ENCODE data around the gene ZNF691. TPM values are rescaled to one million over a fixed set of nuclear protein-coding genes. Genes with fewer than 3 reads are reported as not detected.
"Not testable (repeated sequence)": the region's sequence is repeated elsewhere in the genome, so short reads cannot be mapped to it uniquely, and the experiment has no call there.

The ZNF691 gene
- total and polyA plus RNA-seq, 4 donors = 6.6 to 14.5 (median 8.3) TPM

DNA sequence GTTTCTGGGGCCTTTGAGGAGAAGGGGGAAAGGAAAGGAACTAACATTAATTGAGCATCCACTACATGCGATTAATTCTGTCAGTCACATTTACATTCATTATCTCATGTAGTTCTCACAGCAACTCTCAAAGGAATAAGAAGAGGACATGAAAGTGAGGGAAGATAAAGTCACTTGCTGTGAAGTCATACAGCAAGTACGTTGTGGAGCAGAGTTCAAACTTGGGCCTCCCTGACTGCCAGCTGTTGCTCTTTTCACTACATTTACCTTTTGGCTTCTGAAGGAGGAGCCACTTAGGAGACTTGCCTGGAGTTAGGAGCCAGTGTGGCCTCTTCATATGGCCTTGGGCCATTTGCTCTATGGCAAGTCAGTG lies 6.2 kb downstream of the ZNF691 start:
- 49 to 71% methylated on average over 2 of the region's 2 CpGs for WGBS, 2 donors
- ATAC-seq (ENCODE audit: insufficient read depth, low FRiP score) (no peak), DNase-seq (no peak)
- Histone ChIP-seq H3K27me3 (ENCODE audit: control insufficient read depth in 3 of 3, insufficient read depth in 3 of 3, low read length in 2 of 3) (no peaks in the 10 kb centered on the region), H3K4me3 (no peak overlapping the region), H3K4me1 (ENCODE audit: control insufficient read depth in 5 of 5, insufficient read depth in 5 of 5, low read length in 5 of 5) (peaks cover 0 to 5% (median 4%) of the 10 kb centered on the region in 5 donors), H3K36me3 (ENCODE audit: control insufficient read depth in 4 of 4, insufficient read depth in 4 of 4, low read length in 4 of 4) (peaks cover 9 to 25% (median 16%) of the 10 kb centered on the region in 4 donors), H3K9ac (ENCODE audit: insufficient read depth in 1 of 2, low read length in 2 of 2) (no peak overlapping the region), H3K9me3 (ENCODE audit: control insufficient read depth in 4 of 4, insufficient read depth in 3 of 4, low read length in 3 of 4) (peaks cover 0 to 9% (median 0%) of the 10 kb centered on the region in 4 donors), H3K27ac (ENCODE audit: low read depth in 1 of 2, low read length in 1 of 2) (no peak overlapping the region)
- TF ChIP-seq CTCF (IDR thresholded peaks at IDR 0.05; ENCODE audit: control extremely low read depth, extremely low read depth) = no peak

DNA sequence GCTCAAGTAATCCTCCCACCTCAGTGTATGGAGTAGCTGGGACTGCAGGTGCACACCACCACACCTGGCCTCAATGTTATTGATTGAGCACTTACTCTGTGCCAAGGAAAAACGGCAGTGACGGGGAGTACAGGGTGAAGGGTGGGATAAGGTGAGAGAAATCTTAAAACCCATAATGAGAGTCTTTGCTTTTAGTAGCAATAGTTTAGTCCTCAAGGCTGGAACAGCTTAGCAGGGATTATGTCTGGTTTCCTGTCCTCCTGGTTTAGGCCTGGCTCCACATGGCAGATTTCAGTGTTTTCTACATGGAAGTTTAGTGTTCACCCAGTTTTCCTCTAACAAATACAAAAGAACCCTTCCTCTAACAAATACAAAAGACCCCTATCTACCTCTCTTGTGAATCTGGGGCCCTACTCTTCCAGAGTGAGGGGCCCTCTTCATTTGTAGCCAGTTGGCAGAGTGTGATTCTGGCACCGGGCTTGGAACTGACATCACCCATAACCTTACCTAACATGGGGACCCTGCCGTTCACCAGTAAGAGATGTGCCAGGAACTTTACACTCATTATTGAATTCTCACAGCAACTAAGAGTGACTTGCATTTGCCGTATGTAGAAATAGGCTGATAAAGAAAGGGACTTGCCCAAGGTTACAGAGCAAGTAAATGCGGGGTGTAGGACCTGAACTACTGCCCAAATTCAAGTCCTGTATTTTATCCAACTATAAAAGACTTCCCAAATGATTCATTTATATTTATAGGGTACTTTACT lies 6.9 kb downstream of the ZNF691 start:
- H3K27me3 ChIP-seq (ENCODE audit: control insufficient read depth in 3 of 3, insufficient read depth in 3 of 3, low read length in 2 of 3) = no peaks in the 10 kb centered on the region
- WGBS, 2 donors = 89% methylated on average over 6 of the region's 6 CpGs
- H3K27ac ChIP-seq (ENCODE audit: low read depth in 1 of 2, low read length in 1 of 2) = no peak overlapping the region
- peaks cover 0 to 9% (median 0%) of the 10 kb centered on the region in 4 donors for H3K9me3 ChIP-seq (ENCODE audit: control insufficient read depth in 4 of 4, insufficient read depth in 3 of 4, low read length in 3 of 4)
- ATAC-seq (ENCODE audit: insufficient read depth, low FRiP score) (no peak), DNase-seq (no peak)
- H3K4me1 ChIP-seq (ENCODE audit: control insufficient read depth in 5 of 5, insufficient read depth in 5 of 5, low read length in 5 of 5) = peaks cover 0 to 2% (median 0%) of the 10 kb centered on the region in 5 donors
- H3K4me3 ChIP-seq = no peak overlapping the region
- H3K36me3 ChIP-seq (ENCODE audit: control insufficient read depth in 4 of 4, insufficient read depth in 4 of 4, low read length in 4 of 4) = peaks cover 9 to 25% (median 16%) of the 10 kb centered on the region in 4 donors
- no peak overlapping the region for H3K9ac ChIP-seq (ENCODE audit: insufficient read depth in 1 of 2, low read length in 2 of 2)
- TF ChIP-seq CTCF (IDR thresholded peaks at IDR 0.05; ENCODE audit: control extremely low read depth, extremely low read depth) = no peak

DNA sequence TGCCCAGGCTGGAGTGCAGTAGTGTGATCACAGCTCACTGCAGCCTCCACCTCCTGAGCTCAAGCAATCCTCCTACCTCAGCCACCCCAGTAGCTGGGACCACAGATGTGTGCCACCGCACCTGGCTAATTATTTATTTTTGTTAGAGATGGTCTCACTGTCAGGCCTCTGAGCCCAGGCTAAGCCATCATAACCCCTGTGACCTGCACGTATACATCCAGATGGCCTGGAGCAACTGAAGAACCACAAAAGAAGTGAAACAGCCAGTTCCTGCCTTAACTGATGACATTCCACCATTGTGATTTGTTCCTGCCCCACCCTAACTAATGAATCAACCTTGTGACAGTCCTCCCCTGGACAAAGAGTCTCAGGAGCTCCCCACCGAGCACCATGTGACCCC lies 10.1 kb downstream of the ZNF691 start:
- DNase-seq; H3K4me1 ChIP-seq (ENCODE audit: control insufficient read depth in 5 of 5, insufficient read depth in 5 of 5, low read length in 5 of 5); H3K4me3 ChIP-seq; H3K36me3 ChIP-seq (ENCODE audit: control insufficient read depth in 4 of 4, insufficient read depth in 4 of 4, low read length in 4 of 4); H3K27me3 ChIP-seq (ENCODE audit: control insufficient read depth in 3 of 3, insufficient read depth in 3 of 3, low read length in 2 of 3); H3K9me3 ChIP-seq (ENCODE audit: control insufficient read depth in 4 of 4, insufficient read depth in 3 of 4, low read length in 3 of 4); ATAC-seq (ENCODE audit: insufficient read depth, low FRiP score); H3K9ac ChIP-seq (ENCODE audit: insufficient read depth in 1 of 2, low read length in 2 of 2); H3K27ac ChIP-seq (ENCODE audit: low read depth in 1 of 2, low read length in 1 of 2): not testable (repeated sequence)
- WGBS, 2 donors = 83 to 88% methylated on average over 3 of the region's 3 CpGs

- H3K36me3 ChIP-seq (ENCODE audit: control insufficient read depth in 4 of 4, insufficient read depth in 4 of 4, low read length in 4 of 4); H3K4me3 ChIP-seq; H3K4me1 ChIP-seq (ENCODE audit: control insufficient read depth in 5 of 5, insufficient read depth in 5 of 5, low read length in 5 of 5); H3K27ac ChIP-seq (ENCODE audit: low read depth in 1 of 2, low read length in 1 of 2); H3K9me3 ChIP-seq (ENCODE audit: control insufficient read depth in 4 of 4, insufficient read depth in 3 of 4, low read length in 3 of 4); ATAC-seq (ENCODE audit: insufficient read depth, low FRiP score); H3K9ac ChIP-seq (ENCODE audit: insufficient read depth in 1 of 2, low read length in 2 of 2); H3K27me3 ChIP-seq (ENCODE audit: control insufficient read depth in 3 of 3, insufficient read depth in 3 of 3, low read length in 2 of 3); DNase-seq: not testable (repeated sequence)
- 78 to 83% methylated on average over 5 of the region's 5 CpGs for WGBS, 2 donors
These were observed 13.0 kb downstream of the ZNF691 start for GRCh38 chr1:42859366-42859765.
